ENCODE results near the gene MIP.
A peak's percentile ranks its signal among the peaks of the same experiment; 100 is the strongest.
"Not testable (repeated sequence)": the region's sequence is repeated elsewhere in the genome, so short reads cannot be mapped to it uniquely, and the experiment has no call there.

Gene MIP

GRCh38 chr12:56462565-56462964 lies 8.1 kb upstream of the MIP start:
- DNase-seq = no peak

- DNase-seq = no peak
Observed at GRCh38 chr12:56461235-56462159, 7.0 kb upstream of the MIP start.

- DNase-seq = no peak
Observed at GRCh38 chr12:56457817-56458216, 3.4 kb upstream of the MIP start.

GRCh38 chr12:56451147-56451546 lies 3.3 kb downstream of the MIP start:
- DNase-seq = no peak

- no peak for DNase-seq
Observed at GRCh38 chr12:56450241-56450640, 4.2 kb downstream of the MIP start.

- no peak for DNase-seq
Observed at GRCh38 chr12:56449622-56449984, 4.9 kb downstream of the MIP start.

- DNase-seq = peak; percentile 95
Observed at GRCh38 chr12:56448860-56449621, 5.4 kb downstream of the MIP start, which contains the start of gene TIMELESS. Gene TIMELESS, minus strand, starts transcription at chr12:56449426. Its CDS starts 15,256 bp downstream, at chr12:56434170.

- DNase-seq = not testable (repeated sequence)
Observed at GRCh38 chr12:56443208-56443607, 11.2 kb downstream of the MIP start.

GRCh38 chr12:56437430-56438176 lies 16.9 kb downstream of the MIP start:
- DNase-seq = no peak

- no peak for DNase-seq
Observed at GRCh38 chr12:56434828-56435227, 19.6 kb downstream of the MIP start.

- no peak for DNase-seq
Observed at GRCh38 chr12:56431850-56432249, 22.6 kb downstream of the MIP start.

GRCh38 chr12:56431288-56431687 lies 23.2 kb downstream of the MIP start:
- no peak for DNase-seq

- no peak for DNase-seq
Observed at GRCh38 chr12:56425940-56426438, 28.5 kb downstream of the MIP start.

GRCh38 chr12:56425193-56425592 lies 29.3 kb downstream of the MIP start:
- DNase-seq = no peak

GRCh38 chr12:56420411-56420810 lies 34.0 kb downstream of the MIP start:
- DNase-seq = no peak

- no peak for DNase-seq
Observed at GRCh38 chr12:56417739-56418138, 36.7 kb downstream of the MIP start.

GRCh38 chr12:56414401-56414800 lies 40.1 kb downstream of the MIP start:
- no peak for DNase-seq

- DNase-seq = no peak
Observed at GRCh38 chr12:56413392-56413791, 41.1 kb downstream of the MIP start.

- DNase-seq = no peak
Observed at GRCh38 chr12:56411781-56412639, 42.4 kb downstream of the MIP start.

- DNase-seq = no peak
Observed at GRCh38 chr12:56410768-56411167, 43.7 kb downstream of the MIP start.

GRCh38 chr12:56408799-56409417 lies 45.5 kb downstream of the MIP start:
- no peak for DNase-seq

GRCh38 chr12:56404227-56404626 lies 50.2 kb downstream of the MIP start:
- not testable (repeated sequence) for DNase-seq
